PFSK-1 (cell line): ENCODE measurements around the gene FANCC.

Source experiments
- FOXP2 ChIP-seq: optimal IDR thresholded peaks from 2 replicates; pipeline ENCODE3; 2011; ENCODE audit warnings: borderline replicate concordance, control low read depth, inconsistent platforms; ENCODE audit not compliant: insufficient read depth; ENCODE audit errors: extremely low read length, extremely low read depth
- POLR2AphosphoS5 ChIP-seq: IDR thresholded peaks from 2 replicates; pipeline ENCODE4 v1.6.1; 2012; ENCODE audit warnings: low read depth, mild to moderate bottlenecking, control low read depth, low read length, moderate library complexity
- REST ChIP-seq, 2 experiments: IDR thresholded peaks; 2 replicates each; pipeline versions ENCODE4 v1.6.1 to v1.8.0; 2011 to 2012; ENCODE audit warnings: low read depth in 2 of 2, low read length in 2 of 2, control low read depth in 1 of 2, inconsistent platforms in 1 of 2, mild to moderate bottlenecking in 1 of 2, moderate library complexity in 1 of 2; ENCODE audit not compliant: insufficient read depth in 1 of 2
- SIN3A ChIP-seq: IDR thresholded peaks from 2 replicates; pipeline ENCODE4 v1.6.1; 2012; ENCODE audit warnings: mild to moderate bottlenecking, low read length, moderate library complexity, borderline replicate concordance; ENCODE audit not compliant: insufficient read depth
- TAF1 ChIP-seq: IDR thresholded peaks from 2 replicates; pipeline ENCODE4 v1.6.1; 2012; ENCODE audit warnings: low read length, control low read depth, borderline replicate concordance; ENCODE audit not compliant: insufficient read depth

The FANCC gene

GRCh38 chr9:95049761-95050160, 267.7 kb downstream of the FANCC start:
- TF ChIP-seq FOXP2 (no peak), SIN3A (no peak), REST (IDR thresholded peaks at IDR 0.05; ENCODE audit: insufficient read depth in 1 of 2, low read depth in 2 of 2, low read length in 2 of 2) (no peak), POLR2AphosphoS5 (no peak), TAF1 (no peak)
